ENCODE data around the gene PEAK1.

GRCh38 chr15:77327844-77328529 lies 91.9 kb downstream of the PEAK1 start:
- no peak for TF ChIP-seq GATA2 (IDR thresholded peaks at IDR 0.05; ENCODE audit: low read depth, low read length)
- no peak for TF ChIP-seq GATA3 (IDR thresholded peaks at IDR 0.05; ENCODE audit: low read depth, low read length)

Data from SH-SY5Y (cell line).